ENCODE measurements around the gene AZIN2.

GRCh38 chr1:33161061-33161681 lies 80.2 kb downstream of the AZIN2 start:
- TF ChIP-seq CTCF (conservative IDR thresholded peaks at IDR 0.05) (no peak), EZH2 (IDR thresholded peaks at IDR 0.05; ENCODE audit: low read depth) (no peak)

Measured in PC-9 (cell line).